Ishikawa (cell line): ENCODE results near the gene ZFR.

ENCODE experiments used
- CEBPB ChIP-seq: IDR thresholded peaks from 2 replicates; pipeline ENCODE4 v1.6.1; 2012
- CREB1 ChIP-seq: IDR thresholded peaks from 2 replicates; pipeline ENCODE4 v1.6.1; 2012; ENCODE audit warnings: low read depth
- EGR1 ChIP-seq: IDR thresholded peaks from 2 replicates; pipeline ENCODE4 v1.6.1; 2012
- EP300 ChIP-seq: IDR thresholded peaks from 2 replicates; pipeline ENCODE4 v1.6.1; 2012; ENCODE audit warnings: borderline replicate concordance
- FOXM1 ChIP-seq: IDR thresholded peaks from 2 replicates; pipeline ENCODE4 v1.6.1; 2012; ENCODE audit warnings: low read depth, borderline replicate concordance
- MAX ChIP-seq: IDR thresholded peaks from 2 replicates; pipeline ENCODE4 v1.6.1; 2012
- NFIC ChIP-seq: IDR thresholded peaks from 2 replicates; pipeline ENCODE4 v1.6.1; 2012
- RAD21 ChIP-seq: IDR thresholded peaks from 2 replicates; pipeline ENCODE4 v1.6.1; 2012; ENCODE audit warnings: low read depth
- REST ChIP-seq: IDR thresholded peaks from 2 replicates; pipeline ENCODE4 v1.6.1; 2012; ENCODE audit warnings: low read depth, mild to moderate bottlenecking
- TAF1 ChIP-seq: IDR thresholded peaks from 2 replicates; pipeline ENCODE4 v1.6.1; 2012; ENCODE audit warnings: low read depth, mild to moderate bottlenecking
- TCF12 ChIP-seq: IDR thresholded peaks from 2 replicates; pipeline ENCODE4 v1.6.1; 2012; ENCODE audit warnings: low read depth
- TEAD4 ChIP-seq: IDR thresholded peaks from 2 replicates; pipeline ENCODE4 v1.6.1; 2012
- USF1 ChIP-seq: IDR thresholded peaks from 2 replicates; pipeline ENCODE4 v1.6.1; 2012
- YY1 ChIP-seq: IDR thresholded peaks from 2 replicates; pipeline ENCODE4 v1.6.1; 2012; ENCODE audit warnings: low read depth
- ZBTB7A ChIP-seq: IDR thresholded peaks from 2 replicates; pipeline ENCODE4 v1.6.1; 2012; ENCODE audit warnings: low read depth

ZFR gene

GRCh38 chr5:32410630-32411029 is 33.9 kb downstream of the ZFR start:
- TF ChIP-seq EGR1 (no peak), FOXM1 (no peak), CEBPB (no peak), TEAD4 (no peak), MAX (no peak), RAD21 (no peak), CREB1 (no peak), USF1 (no peak), TCF12 (no peak), REST (no peak), NFIC (no peak), ZBTB7A (no peak), TAF1 (no peak), YY1 (no peak), EP300 (no peak)

- TF ChIP-seq MAX (no peak), CEBPB (no peak), RAD21 (no peak), NFIC (no peak), TCF12 (no peak), TEAD4 (no peak), EGR1 (no peak)
Observed at GRCh38 chr5:32406650-32407049, 37.9 kb downstream of the ZFR start.

- TF ChIP-seq USF1 (no peak), FOXM1 (no peak), CEBPB (no peak), REST (no peak), ZBTB7A (no peak), MAX (no peak)
Observed at GRCh38 chr5:32405507-32405906, 39.0 kb downstream of the ZFR start.

- no peak for TF ChIP-seq EGR1
- TF ChIP-seq USF1 = no peak
- no peak for TF ChIP-seq TEAD4
Observed at GRCh38 chr5:32403760-32404159, 40.8 kb downstream of the ZFR start.

- TF ChIP-seq NFIC = no peak
- no peak for TF ChIP-seq CREB1
- TF ChIP-seq RAD21 = no peak
- TF ChIP-seq FOXM1 = no peak
- TF ChIP-seq EP300 = no peak
Observed at GRCh38 chr5:32400401-32400800, 44.1 kb downstream of the ZFR start.

GRCh38 chr5:32394981-32395380 is 49.6 kb downstream of the ZFR start:
- TF ChIP-seq FOXM1 (no peak), ZBTB7A (no peak), YY1 (no peak), TAF1 (no peak), TCF12 (no peak), TEAD4 (no peak), MAX (no peak), CREB1 (no peak), RAD21 (no peak), EGR1 (no peak), USF1 (no peak), REST (no peak), CEBPB (no peak), NFIC (no peak), EP300 (no peak)
